ENCODE data around the gene GALNT10. TPM values are rescaled to one million over a fixed set of nuclear protein-coding genes. Genes with fewer than 3 reads are reported as not detected.

GALNT10 gene
- total and polyA plus RNA-seq, 8 donors, result 5.3 to 76.4 (median 27.4) TPM

DNA sequence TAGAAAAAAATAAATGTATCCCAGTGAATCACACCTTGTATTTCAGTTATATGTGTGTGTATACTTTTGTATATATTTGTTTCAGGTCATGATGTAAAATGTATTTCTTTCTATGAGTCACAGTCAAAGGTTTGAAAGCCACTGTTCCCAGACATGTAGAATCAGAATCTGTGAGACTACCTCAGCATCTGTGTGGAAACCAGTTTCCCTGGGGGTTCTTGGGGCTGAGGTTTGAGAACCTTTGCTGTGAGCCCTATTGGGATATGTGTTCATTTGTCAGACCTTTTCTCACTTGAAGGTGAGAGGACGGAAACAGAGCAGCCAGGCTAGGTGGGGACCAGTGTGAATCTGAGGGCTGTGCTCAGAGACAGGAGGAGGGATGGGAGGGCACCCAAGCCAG lies 176.6 kb downstream of the GALNT10 start:
- Histone ChIP-seq H3K9me3 (no peaks in the 10 kb centered on the region), H3K4me1 (peaks cover 0 to 57% (median 28%) of the 10 kb centered on the region in 4 donors), H3K4me3 (no peak overlapping the region), H3K36me3 (peaks cover 0 to 10% (median 0%) of the 10 kb centered on the region in 4 donors), H3K27ac (peak overlapping the region in 4 of 5 donors; percentile 9 to 68 (median 50)), H3K27me3 (no peaks in the 10 kb centered on the region)
- no peak for DNase-seq
- TF ChIP-seq POLR2AphosphoS5 (IDR thresholded peaks at IDR 0.05), result no peak
- intact Hi-C loops (cut with DNase I; ENCODE audit: low total_unique reads), result no loop called here
- 93 to 100% (median 96%) methylated on average over 1 of the region's 1 CpG for WGBS, 5 donors

GRCh38 chr5:154368041-154368800 lies 177.7 kb downstream of the GALNT10 start:
- H3K9me3 ChIP-seq, result no peaks in the 10 kb centered on the region
- H3K4me3 ChIP-seq, result no peak overlapping the region
- H3K27ac ChIP-seq, result peak overlapping the region in 4 of 5 donors; percentile 9 to 68 (median 50)
- peaks cover 0 to 9% (median 0%) of the 10 kb centered on the region in 4 donors for H3K36me3 ChIP-seq
- WGBS, 5 donors, result 57 to 74% (median 66%) methylated on average over 6 of the region's 6 CpGs
- H3K4me1 ChIP-seq, result peaks cover 0 to 63% (median 28%) of the 10 kb centered on the region in 4 donors
- intact Hi-C loops (cut with DNase I; ENCODE audit: low total_unique reads), result no loop called here
- DNase-seq, result peak in 1 of 2 donors; percentile 74
- no peaks in the 10 kb centered on the region for H3K27me3 ChIP-seq
- TF ChIP-seq POLR2AphosphoS5 (IDR thresholded peaks at IDR 0.05) (peak in 1 of 3 donors; percentile 42), POLR2A (IDR thresholded peaks at IDR 0.05) (no peak)

GRCh38 chr5:154369682-154370081 lies 179.1 kb downstream of the GALNT10 start:
- DNase-seq, result no peak
- Histone ChIP-seq H3K4me1 (peaks cover 0 to 55% (median 25%) of the 10 kb centered on the region in 4 donors), H3K36me3 (peaks cover 0 to 9% (median 0%) of the 10 kb centered on the region in 4 donors), H3K4me3 (no peak overlapping the region), H3K27ac (peak overlapping the region in 1 of 5 donors; percentile 68), H3K9me3 (no peaks in the 10 kb centered on the region), H3K27me3 (no peaks in the 10 kb centered on the region)
- intact Hi-C loops (cut with DNase I; ENCODE audit: low total_unique reads), result no loop called here
- TF ChIP-seq EP300 (IDR thresholded peaks at IDR 0.05) (no peak), POLR2AphosphoS5 (IDR thresholded peaks at IDR 0.05) (no peak), CTCF (IDR thresholded peaks at IDR 0.05) (no peak), POLR2A (IDR thresholded peaks at IDR 0.05) (no peak)
- WGBS, 5 donors, result 89 to 96% (median 91%) methylated on average over 4 of the region's 4 CpGs

DNA sequence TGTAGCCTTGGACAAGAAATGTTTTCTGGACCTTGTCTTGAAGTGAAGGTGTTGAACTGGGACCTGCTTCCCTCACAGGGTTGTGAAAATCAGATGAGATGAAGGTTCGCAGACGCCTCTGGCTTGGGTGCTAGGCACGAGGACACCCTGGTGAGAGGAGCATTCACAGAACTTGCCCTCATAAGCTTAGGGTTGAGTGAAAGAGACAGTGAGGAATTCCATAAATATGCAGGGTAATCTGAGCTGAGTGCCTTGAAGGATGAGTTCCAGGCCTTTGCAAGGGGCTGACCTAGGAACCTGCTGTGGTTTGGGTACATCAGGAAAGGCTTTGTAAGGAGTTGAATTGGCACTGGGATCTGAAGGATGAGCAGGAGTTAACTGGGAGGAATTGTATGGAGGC lies 179.6 kb downstream of the GALNT10 start:
- H3K27ac ChIP-seq, result peak overlapping the region in 1 of 5 donors; percentile 68
- no peaks in the 10 kb centered on the region for H3K27me3 ChIP-seq
- WGBS, 5 donors, result 90 to 98% (median 95%) methylated on average over 3 of the region's 3 CpGs
- TF ChIP-seq POLR2AphosphoS5 (IDR thresholded peaks at IDR 0.05) (no peak), POLR2A (IDR thresholded peaks at IDR 0.05) (no peak), CTCF (IDR thresholded peaks at IDR 0.05) (no peak), EP300 (IDR thresholded peaks at IDR 0.05) (no peak)
- no peak for DNase-seq
- no peaks in the 10 kb centered on the region for H3K9me3 ChIP-seq
- peaks cover 0 to 53% (median 23%) of the 10 kb centered on the region in 4 donors for H3K4me1 ChIP-seq
- H3K4me3 ChIP-seq, result no peak overlapping the region
- intact Hi-C loops (cut with DNase I; ENCODE audit: low total_unique reads), result no loop called here
- H3K36me3 ChIP-seq, result peaks cover 0 to 9% (median 0%) of the 10 kb centered on the region in 4 donors

DNA sequence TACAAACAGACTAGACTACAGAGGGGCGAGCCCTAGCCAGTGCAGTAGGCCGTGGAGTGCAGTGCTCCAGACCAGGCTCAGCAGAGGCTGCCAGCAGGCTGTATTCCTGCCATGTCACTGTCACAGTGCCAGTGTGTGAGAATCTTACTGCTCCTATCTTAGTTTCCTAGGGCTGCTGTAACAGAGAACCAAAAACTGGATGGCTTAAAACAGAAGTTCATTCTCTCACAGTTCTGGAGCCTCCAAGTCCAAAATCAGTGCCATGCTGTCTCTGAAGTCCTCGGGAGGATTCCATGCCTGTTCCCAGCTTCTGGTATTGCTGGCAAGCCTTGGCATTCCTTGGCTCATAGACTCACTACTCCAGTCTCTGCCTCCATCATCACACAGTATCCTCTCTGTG lies 180.3 kb downstream of the GALNT10 start:
- no peak for TF ChIP-seq POLR2AphosphoS5 (IDR thresholded peaks at IDR 0.05)
- TF ChIP-seq EP300 (IDR thresholded peaks at IDR 0.05), result no peak
- no peak for TF ChIP-seq POLR2A (IDR thresholded peaks at IDR 0.05)
- no peak for TF ChIP-seq CTCF (IDR thresholded peaks at IDR 0.05)
- H3K4me1 ChIP-seq, result peaks cover 0 to 59% (median 21%) of the 10 kb centered on the region in 4 donors
- 73 to 82% (median 77%) methylated on average over 3 of the region's 3 CpGs for WGBS, 5 donors
- H3K9me3 ChIP-seq, result no peaks in the 10 kb centered on the region
- no peak overlapping the region for H3K4me3 ChIP-seq
- H3K27ac ChIP-seq, result peak overlapping the region in 2 of 5 donors; percentile 36 to 68
- H3K36me3 ChIP-seq, result peaks cover 0 to 13% (median 2%) of the 10 kb centered on the region in 4 donors
- intact Hi-C loops (cut with DNase I; ENCODE audit: low total_unique reads), result no loop called here
- DNase-seq, result no peak
- no peaks in the 10 kb centered on the region for H3K27me3 ChIP-seq

All from stomach (tissue), 9 donors.